ENCODE results near the gene NPR2.

NPR2 gene

GRCh38 chr9:35801328-35802128 is 10.1 kb downstream of the NPR2 start:
- DNase-seq = no peak

- no peak for DNase-seq
These were observed 14.7 kb downstream of the NPR2 start for GRCh38 chr9:35806101-35806500.

GRCh38 chr9:35808433-35808832 is 17.0 kb downstream of the NPR2 start:
- DNase-seq = no peak

- DNase-seq = no peak
These were observed 18.7 kb downstream of the NPR2 start for GRCh38 chr9:35810122-35810521.

- DNase-seq = no peak
These were observed 20.1 kb downstream of the NPR2 start for GRCh38 chr9:35811381-35812024.

- DNase-seq = peak; percentile 95
These were observed 20.7 kb downstream of the NPR2 start, which contains the start of gene SPAG8 for GRCh38 chr9:35812025-35812602. SPAG8 (minus strand) TSS chr9:35812262; CDS start chr9:35812147, 115 bp downstream.

- no peak for DNase-seq
These were observed 22.2 kb downstream of the NPR2 start for GRCh38 chr9:35813434-35814105.

GRCh38 chr9:35814106-35814840 is 22.9 kb downstream of the NPR2 start:
- peak; percentile 77 for DNase-seq

- peak; percentile 95 for DNase-seq
These were observed 23.6 kb downstream of the NPR2 start, which contains the start of gene HINT2 for GRCh38 chr9:35814841-35815543. HINT2 (minus strand) TSS chr9:35815042; CDS start chr9:35814979, 63 bp downstream.

GRCh38 chr9:35816708-35817107 is 25.3 kb downstream of the NPR2 start:
- DNase-seq = no peak

GRCh38 chr9:35818341-35818740 is 26.9 kb downstream of the NPR2 start:
- DNase-seq = no peak

- DNase-seq = no peak
These were observed 28.7 kb downstream of the NPR2 start for GRCh38 chr9:35820076-35820475.

GRCh38 chr9:35822926-35823325 is 31.5 kb downstream of the NPR2 start:
- DNase-seq = no peak

GRCh38 chr9:35826071-35826701 is 34.8 kb downstream of the NPR2 start:
- no peak for DNase-seq

- no peak for DNase-seq
These were observed 36.1 kb downstream of the NPR2 start for GRCh38 chr9:35827486-35827885.

GRCh38 chr9:35828716-35829083 is 37.3 kb downstream of the NPR2 start, which contains the start of gene FAM221B:
FAM221B (minus strand) TSS chr9:35828732; CDS start chr9:35826161, 2,571 bp downstream.
- no peak for DNase-seq

GRCh38 chr9:35829084-35829763 is 37.8 kb downstream of the NPR2 start, which contains the start of gene TMEM8B:
TMEM8B (plus strand) TSS chr9:35829228; CDS start chr9:35829448, 220 bp downstream.
- peak; percentile 97 for DNase-seq

GRCh38 chr9:35829764-35830096 is 38.3 kb downstream of the NPR2 start:
- no peak for DNase-seq

GRCh38 chr9:35831040-35831439 is 39.6 kb downstream of the NPR2 start:
- peak; percentile 27 for DNase-seq

- DNase-seq = peak; percentile 20
These were observed 41.4 kb downstream of the NPR2 start for GRCh38 chr9:35832814-35833213.
